Measurements from ENCODE around the gene SLC20A1.

- TF ChIP-seq, protein P1, sequence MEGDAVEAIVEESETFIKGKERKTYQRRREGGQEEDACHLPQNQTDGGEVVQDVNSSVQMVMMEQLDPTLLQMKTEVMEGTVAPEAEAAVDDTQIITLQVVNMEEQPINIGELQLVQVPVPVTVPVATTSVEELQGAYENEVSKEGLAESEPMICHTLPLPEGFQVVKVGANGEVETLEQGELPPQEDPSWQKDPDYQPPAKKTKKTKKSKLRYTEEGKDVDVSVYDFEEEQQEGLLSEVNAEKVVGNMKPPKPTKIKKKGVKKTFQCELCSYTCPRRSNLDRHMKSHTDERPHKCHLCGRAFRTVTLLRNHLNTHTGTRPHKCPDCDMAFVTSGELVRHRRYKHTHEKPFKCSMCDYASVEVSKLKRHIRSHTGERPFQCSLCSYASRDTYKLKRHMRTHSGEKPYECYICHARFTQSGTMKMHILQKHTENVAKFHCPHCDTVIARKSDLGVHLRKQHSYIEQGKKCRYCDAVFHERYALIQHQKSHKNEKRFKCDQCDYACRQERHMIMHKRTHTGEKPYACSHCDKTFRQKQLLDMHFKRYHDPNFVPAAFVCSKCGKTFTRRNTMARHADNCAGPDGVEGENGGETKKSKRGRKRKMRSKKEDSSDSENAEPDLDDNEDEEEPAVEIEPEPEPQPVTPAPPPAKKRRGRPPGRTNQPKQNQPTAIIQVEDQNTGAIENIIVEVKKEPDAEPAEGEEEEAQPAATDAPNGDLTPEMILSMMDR (conservative IDR thresholded peaks at IDR 0.05; ENCODE audit: low read depth, low read length), result no peak
- TF ChIP-seq MXI1 (IDR thresholded peaks at IDR 0.05; ENCODE audit: borderline replicate concordance, low read depth, low read length), result no peak
Measured at GRCh38 chr2:112699984-112700667, 54.4 kb downstream of the SLC20A1 start.
